NB4 (cell line): ENCODE measurements around the gene SLC25A53.

Experiments
- CTCF ChIP-seq: IDR thresholded peaks from one replicate; pipeline ENCODE4 v1.5.1; 2012; ENCODE audit warnings: low read depth, low read length
- MAX ChIP-seq: IDR thresholded peaks from 2 replicates; pipeline ENCODE4 v1.6.1; 2011; ENCODE audit warnings: low read depth, low read length
- MYC ChIP-seq: IDR thresholded peaks from 2 replicates; pipeline ENCODE4 v1.6.1; 2011; ENCODE audit warnings: low read depth, low read length
- POLR2A ChIP-seq: IDR thresholded peaks from 2 replicates; pipeline ENCODE4 v1.6.1; 2011; ENCODE audit warnings: mild to moderate bottlenecking; ENCODE audit not compliant: insufficient read length; ENCODE audit errors: extremely low read depth

GRCh38 chrX:104108955-104109354, 47.9 kb downstream of the SLC25A53 start:
- TF ChIP-seq CTCF (no peak), POLR2A (no peak), MYC (no peak), MAX (no peak)
